ENCODE data around the gene PEX5L. TPM values are rescaled to one million over a fixed set of nuclear protein-coding genes. Genes with fewer than 3 reads are reported as not detected.

PEX5L gene
- total RNA-seq, 2 donors from 2014 or later, result 4.2 to 13.2 TPM

DNA sequence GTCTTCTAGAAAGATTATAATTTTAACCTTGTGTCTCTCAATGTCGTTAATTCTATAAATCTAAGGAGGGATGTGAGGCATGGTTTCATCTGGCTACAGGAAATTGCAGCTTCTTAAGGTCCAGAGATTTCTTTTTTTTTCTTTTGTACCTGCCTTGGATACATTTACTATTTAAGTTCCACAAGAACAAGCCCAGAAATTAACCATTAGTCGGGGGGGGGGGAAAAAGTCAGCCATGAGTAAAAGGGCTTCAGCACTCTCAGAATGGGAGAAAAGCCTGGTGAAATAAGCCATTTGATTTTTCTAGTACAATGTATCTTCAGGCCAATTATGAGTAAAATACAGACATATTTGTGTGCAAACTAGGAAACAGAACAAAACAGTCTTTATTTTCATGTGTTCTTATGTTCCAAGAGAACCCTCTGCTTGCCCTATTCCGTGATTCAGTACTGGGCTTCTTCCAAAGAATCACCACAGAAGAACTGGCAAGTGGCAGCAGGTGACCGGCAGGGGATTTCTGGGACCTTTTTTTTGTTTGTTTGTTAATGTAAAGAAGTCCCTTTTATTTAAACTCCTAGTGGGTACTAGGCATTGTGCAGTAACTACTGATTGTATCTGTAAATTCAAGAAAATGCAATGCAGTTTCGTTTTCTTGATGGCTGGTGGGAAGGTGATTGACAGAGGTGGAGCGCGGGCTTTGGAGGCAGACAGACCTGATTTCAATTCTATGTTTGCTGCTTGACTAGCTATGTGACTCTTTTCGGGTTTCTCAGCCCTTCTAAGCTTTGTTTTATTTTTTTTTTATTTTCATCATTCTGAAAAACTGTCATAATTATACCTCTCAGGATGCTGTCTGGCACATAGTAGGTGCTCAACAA lies 82.5 kb downstream of the PEX5L start:
- Histone ChIP-seq H3K4me3 (no peak overlapping the region), H3K9me3 (no peaks in the 10 kb centered on the region), H3K27ac (no peak overlapping the region), H3K27me3 (no peaks in the 10 kb centered on the region), H3K4me1 (no peaks in the 10 kb centered on the region), H3K36me3 (replicated peaks in 1 of 2; ENCODE audit: insufficient read depth in 1 of 2, low read depth in 2 of 2) (no peaks in the 10 kb centered on the region)
- TF ChIP-seq POLR2A (IDR thresholded peaks at IDR 0.05), result no peak
- TF ChIP-seq, protein P1, sequence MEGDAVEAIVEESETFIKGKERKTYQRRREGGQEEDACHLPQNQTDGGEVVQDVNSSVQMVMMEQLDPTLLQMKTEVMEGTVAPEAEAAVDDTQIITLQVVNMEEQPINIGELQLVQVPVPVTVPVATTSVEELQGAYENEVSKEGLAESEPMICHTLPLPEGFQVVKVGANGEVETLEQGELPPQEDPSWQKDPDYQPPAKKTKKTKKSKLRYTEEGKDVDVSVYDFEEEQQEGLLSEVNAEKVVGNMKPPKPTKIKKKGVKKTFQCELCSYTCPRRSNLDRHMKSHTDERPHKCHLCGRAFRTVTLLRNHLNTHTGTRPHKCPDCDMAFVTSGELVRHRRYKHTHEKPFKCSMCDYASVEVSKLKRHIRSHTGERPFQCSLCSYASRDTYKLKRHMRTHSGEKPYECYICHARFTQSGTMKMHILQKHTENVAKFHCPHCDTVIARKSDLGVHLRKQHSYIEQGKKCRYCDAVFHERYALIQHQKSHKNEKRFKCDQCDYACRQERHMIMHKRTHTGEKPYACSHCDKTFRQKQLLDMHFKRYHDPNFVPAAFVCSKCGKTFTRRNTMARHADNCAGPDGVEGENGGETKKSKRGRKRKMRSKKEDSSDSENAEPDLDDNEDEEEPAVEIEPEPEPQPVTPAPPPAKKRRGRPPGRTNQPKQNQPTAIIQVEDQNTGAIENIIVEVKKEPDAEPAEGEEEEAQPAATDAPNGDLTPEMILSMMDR (IDR thresholded peaks at IDR 0.05), result no peak
- ATAC-seq, result no peak
- intact Hi-C loops (cut with DNase I), result no loop called here
- no peak for DNase-seq
- WGBS, 2 donors, result 71 to 80% methylated on average over 8 of the region's 8 CpGs

DNA sequence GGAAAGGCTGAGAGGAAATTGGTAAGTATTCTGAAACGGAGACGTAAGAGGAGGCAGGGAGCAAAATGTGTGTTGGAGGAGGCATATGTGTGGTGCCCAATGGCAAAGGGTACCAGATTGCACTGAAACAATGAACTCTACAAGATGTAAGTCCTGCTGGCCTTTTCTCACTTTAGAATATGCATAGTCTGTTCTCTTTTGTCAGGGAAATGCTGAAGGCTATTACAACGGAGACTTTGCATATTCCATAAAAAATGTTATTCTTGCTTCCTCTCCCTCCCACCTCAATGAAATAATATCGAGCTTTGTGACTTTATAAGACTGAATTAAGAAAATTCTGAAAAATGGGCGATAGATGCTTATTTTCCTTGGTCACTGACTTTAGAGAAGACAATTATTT lies 85.9 kb downstream of the PEX5L start:
- ATAC-seq (no peak), DNase-seq (no peak)
- 78 to 85% methylated on average over 5 of the region's 5 CpGs for WGBS, 2 donors
- intact Hi-C loops (cut with DNase I), result no loop called here
- H3K4me3 ChIP-seq, result no peak overlapping the region
- TF ChIP-seq POLR2A (IDR thresholded peaks at IDR 0.05), result no peak
- TF ChIP-seq, protein P1 (IDR thresholded peaks at IDR 0.05), result no peak
- no peaks in the 10 kb centered on the region for H3K27me3 ChIP-seq
- no peak overlapping the region for H3K27ac ChIP-seq
- H3K4me1 ChIP-seq, result no peaks in the 10 kb centered on the region
- H3K36me3 ChIP-seq (replicated peaks in 1 of 2; ENCODE audit: insufficient read depth in 1 of 2, low read depth in 2 of 2), result no peaks in the 10 kb centered on the region
- H3K9me3 ChIP-seq, result no peaks in the 10 kb centered on the region

DNA sequence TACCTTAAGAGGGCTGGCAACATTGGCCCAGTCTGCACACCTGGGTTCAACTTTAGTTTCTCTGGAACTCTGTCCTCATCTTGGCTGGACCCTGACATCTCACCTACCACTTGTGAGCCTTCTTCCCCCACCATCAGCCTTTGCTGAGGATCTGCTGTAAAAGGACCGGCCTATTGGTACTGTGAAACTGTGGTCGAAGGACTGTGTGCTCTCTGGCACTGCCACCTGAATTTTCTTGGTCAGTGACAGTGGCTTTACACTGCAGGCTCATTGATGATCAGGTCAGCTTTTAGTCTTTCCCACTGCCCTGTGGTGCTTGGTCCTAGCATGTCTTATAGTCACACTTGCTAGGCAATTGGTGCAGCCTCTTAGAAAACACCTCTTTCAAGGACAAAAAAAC lies 86.9 kb downstream of the PEX5L start:
- Histone ChIP-seq H3K4me1 (no peaks in the 10 kb centered on the region), H3K27me3 (no peaks in the 10 kb centered on the region), H3K9me3 (no peaks in the 10 kb centered on the region), H3K4me3 (no peak overlapping the region), H3K27ac (no peak overlapping the region), H3K36me3 (replicated peaks in 1 of 2; ENCODE audit: insufficient read depth in 1 of 2, low read depth in 2 of 2) (no peaks in the 10 kb centered on the region)
- DNase-seq, result no peak
- 83 to 93% methylated on average over 2 of the region's 2 CpGs for WGBS, 2 donors
- intact Hi-C loops (cut with DNase I), result loop anchor here (10.0 kb wide), 1 partner anchor 645 kb away; no protein-coding TSS in a partner anchor
- no peak for TF ChIP-seq POLR2A (IDR thresholded peaks at IDR 0.05)
- TF ChIP-seq, protein P1 (IDR thresholded peaks at IDR 0.05), result no peak
- no peak for ATAC-seq

DNA sequence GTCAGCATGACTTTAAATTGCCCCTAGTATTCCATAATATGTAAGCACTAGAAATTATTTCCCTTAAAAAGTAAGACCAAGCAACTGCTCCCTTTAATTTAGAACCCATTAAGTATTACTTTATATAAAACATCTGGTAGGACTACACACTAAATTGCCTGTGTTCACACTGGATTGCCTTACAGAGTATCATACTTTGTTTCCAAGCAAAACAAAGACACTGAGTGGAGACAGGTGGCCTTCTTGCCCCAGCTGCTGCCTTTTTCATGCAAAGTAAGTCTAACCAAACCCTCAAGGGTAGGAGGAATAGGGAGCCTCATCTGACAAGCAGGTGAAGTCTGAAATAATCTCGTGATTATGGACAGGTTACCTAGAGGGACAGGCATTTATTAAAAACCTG lies 87.3 kb downstream of the PEX5L start:
- Histone ChIP-seq H3K4me1 (no peaks in the 10 kb centered on the region), H3K9me3 (no peaks in the 10 kb centered on the region), H3K27ac (no peak overlapping the region), H3K4me3 (no peak overlapping the region), H3K36me3 (replicated peaks in 1 of 2; ENCODE audit: insufficient read depth in 1 of 2, low read depth in 2 of 2) (no peaks in the 10 kb centered on the region), H3K27me3 (no peaks in the 10 kb centered on the region)
- TF ChIP-seq POLR2A (IDR thresholded peaks at IDR 0.05), result no peak
- TF ChIP-seq, protein P1 (IDR thresholded peaks at IDR 0.05), result no peak
- no peak for ATAC-seq
- intact Hi-C loops (cut with DNase I), result loop anchor here (10.0 kb wide), 1 partner anchor 645 kb away; no protein-coding TSS in a partner anchor
- DNase-seq, result no peak
- WGBS, 2 donors, result 20 to 53% methylated on average over 1 of the region's 1 CpG
